ENCODE measurements around the gene SCNN1B. TPM values are rescaled to one million over a fixed set of nuclear protein-coding genes. Genes with fewer than 3 reads are reported as not detected.

Gene SCNN1B
- total RNA-seq, 1 donor: not detected

DNA sequence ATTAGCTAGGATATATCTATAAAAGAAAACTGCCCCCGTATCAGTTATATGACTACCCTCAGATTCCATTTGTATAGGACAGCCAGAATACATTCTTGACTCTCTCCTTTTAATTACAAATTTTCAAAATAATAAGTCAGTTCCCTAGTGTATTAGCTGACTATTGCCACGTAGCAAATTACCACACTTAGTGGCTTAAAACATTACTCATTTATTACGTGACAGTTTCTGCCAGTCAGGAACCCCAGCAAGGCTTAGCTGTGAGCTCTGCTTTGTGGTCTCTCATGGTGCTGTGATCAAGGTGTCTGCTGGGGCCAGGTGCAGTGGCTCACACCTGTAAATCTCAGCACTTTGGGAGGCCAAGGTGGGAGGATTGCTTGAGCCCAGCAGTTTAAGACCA lies 13.9 kb upstream of the SCNN1B start:
- no peak for TF ChIP-seq CTCF (IDR thresholded peaks at IDR 0.05; ENCODE audit: insufficient read depth, low read length)
- DNase-seq (ENCODE audit: low read depth): no peak
- no peak overlapping the region for H3K4me3 ChIP-seq (ENCODE audit: low read depth, low read length)

DNA sequence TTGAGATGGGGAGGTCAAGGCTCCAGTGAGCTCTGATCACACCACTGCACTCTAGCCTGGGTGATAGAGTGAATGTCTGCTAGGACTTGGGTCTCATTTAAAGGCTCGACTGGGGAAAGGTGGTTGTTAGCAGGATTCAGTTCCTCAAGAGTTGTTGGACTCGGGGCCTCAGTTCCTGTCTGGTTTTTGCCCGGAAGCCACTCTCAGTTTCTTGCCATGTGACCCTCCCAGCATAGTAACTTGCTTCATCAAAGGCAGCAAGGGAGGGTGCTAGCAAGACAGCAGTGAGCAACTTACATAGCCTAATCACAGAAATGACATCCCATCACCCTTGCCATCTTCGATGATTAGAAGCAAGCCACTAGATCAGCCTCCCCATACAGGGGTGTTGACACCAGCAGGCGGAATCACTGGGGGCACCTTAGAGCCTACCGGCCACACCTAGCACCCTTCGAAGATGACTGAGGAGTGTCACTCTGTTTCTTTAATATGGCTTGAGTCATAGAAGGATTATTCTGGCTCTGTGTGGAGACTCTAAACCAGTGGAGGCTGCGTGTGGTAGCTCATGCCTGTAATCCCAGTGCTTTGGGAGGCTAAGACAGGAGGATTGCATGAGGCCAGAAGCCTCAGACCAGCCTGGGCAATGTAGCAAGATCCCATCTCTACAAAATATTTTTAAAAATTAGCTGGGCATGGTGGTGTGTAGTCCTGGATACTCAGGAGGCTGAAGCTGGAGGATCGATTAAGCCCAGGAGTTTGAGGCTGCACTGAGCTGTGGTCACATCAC lies 13.2 kb upstream of the SCNN1B start:
- no peak for DNase-seq (ENCODE audit: low read depth)
- no peak overlapping the region for H3K4me3 ChIP-seq (ENCODE audit: low read depth, low read length)
- no peak for TF ChIP-seq CTCF (IDR thresholded peaks at IDR 0.05; ENCODE audit: insufficient read depth, low read length)

GRCh38 chr16:23290189-23291062 lies 11.7 kb upstream of the SCNN1B start:
- H3K4me3 ChIP-seq (ENCODE audit: low read depth, low read length): no peak overlapping the region
- TF ChIP-seq CTCF (IDR thresholded peaks at IDR 0.05; ENCODE audit: insufficient read depth, low read length): no peak
- DNase-seq (ENCODE audit: low read depth): no peak

DNA sequence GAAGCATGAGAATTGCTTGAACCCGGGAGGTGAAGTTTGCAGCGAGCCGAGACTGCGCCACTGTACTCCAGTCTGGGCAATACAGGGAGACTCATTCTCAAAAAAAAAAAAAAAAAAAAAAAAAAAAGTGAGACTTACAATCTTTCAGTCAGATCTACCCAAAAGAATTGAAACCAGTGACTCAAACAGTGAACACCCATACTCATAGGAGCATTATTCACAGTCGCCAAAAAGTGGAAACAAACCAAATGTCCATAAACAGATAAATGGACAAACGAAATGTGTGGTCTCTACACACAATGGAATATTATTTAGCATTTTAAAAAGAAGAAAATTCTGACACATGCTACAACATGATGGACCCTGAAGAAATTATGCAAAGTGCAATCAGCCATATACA lies 9.1 kb upstream of the SCNN1B start:
- DNase-seq (ENCODE audit: low read depth): no peak
- no peak for TF ChIP-seq CTCF (IDR thresholded peaks at IDR 0.05; ENCODE audit: insufficient read depth, low read length)
- H3K4me3 ChIP-seq (ENCODE audit: low read depth, low read length): no peak overlapping the region

GRCh38 chr16:23294260-23294659 lies 7.8 kb upstream of the SCNN1B start:
- no peak overlapping the region for H3K4me3 ChIP-seq (ENCODE audit: low read depth, low read length)
- TF ChIP-seq CTCF (IDR thresholded peaks at IDR 0.05; ENCODE audit: insufficient read depth, low read length): no peak
- no peak for DNase-seq (ENCODE audit: low read depth)

DNA sequence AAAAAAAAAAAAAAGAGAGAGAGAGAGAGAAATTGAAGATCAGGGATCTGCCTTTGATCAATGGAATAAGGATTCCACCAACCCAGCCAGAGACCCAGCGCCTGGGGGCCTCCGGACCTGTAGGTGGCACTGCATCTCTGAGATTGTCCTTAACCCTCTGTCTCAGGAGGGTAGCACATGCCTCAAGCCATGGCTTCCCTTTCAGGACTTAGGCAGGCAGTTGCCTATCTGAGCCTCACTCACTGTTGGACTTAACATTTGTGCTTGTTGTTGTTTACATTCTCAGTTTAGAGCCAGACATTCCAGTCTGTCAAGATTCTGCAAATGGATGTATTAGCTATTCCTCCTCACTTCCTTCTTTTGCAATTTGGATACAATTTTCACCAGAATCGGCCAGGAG lies 5.1 kb upstream of the SCNN1B start:
- TF ChIP-seq CTCF (IDR thresholded peaks at IDR 0.05; ENCODE audit: insufficient read depth, low read length): no peak
- no peak overlapping the region for H3K4me3 ChIP-seq (ENCODE audit: low read depth, low read length)
- no peak for DNase-seq (ENCODE audit: low read depth)
